Right kidney (tissue), 1 donor: ENCODE results near the gene MYCL.
"Not testable (repeated sequence)": the region's sequence is repeated elsewhere in the genome, so short reads cannot be mapped to it uniquely, and the experiment has no call there.

Source experiments
- DNase-seq: peaks from one replicate; pipeline ENCODE4 v3.0.0-alpha.2; 2016

Gene MYCL

DNA sequence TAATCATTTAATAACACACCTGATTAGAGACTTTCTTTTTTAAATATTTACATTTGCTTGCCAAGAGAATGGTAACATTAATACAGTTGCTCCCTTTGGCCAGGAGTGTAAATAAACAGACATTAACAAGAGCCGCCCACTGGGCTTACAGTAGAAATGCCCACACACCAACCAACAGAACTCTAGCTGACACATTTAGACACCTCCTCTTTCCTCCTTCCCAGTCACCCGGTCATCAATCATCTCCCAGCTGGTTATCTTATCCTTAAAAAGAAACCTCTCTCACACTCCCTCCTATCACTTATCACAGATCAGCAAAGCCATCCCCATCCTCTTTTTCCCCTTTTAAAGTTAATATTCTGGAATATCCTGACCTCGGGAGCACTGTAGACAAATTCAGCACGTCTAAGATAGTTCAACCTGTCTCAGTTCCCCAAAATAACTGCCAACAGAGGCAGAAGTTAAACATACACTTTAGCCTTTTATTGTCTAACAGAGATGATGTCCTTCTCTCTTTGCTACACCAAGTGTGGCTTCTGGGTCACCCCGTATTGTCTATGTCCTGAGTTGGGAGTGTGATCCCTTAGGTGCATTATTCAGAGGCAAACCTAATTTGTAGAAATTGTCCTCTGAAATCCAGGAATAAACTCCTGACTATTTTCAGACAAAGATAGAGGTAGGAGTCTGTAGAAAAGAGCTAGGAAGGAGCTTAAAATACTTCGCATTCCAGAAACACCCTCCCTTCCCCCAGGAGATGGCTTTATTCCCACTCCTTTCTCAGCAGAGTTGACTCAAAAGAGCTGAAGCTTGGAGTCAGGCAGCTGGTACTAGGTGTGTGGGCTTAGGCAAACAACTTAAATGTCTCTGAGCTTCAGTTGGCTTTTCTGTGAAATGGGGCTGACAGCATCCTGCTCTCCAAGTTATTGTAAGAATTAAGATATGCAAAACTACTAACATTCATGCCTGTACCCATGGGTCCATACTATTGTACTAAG is 8.8 kb downstream of the MYCL start:
- peak; percentile 54 for DNase-seq

DNA sequence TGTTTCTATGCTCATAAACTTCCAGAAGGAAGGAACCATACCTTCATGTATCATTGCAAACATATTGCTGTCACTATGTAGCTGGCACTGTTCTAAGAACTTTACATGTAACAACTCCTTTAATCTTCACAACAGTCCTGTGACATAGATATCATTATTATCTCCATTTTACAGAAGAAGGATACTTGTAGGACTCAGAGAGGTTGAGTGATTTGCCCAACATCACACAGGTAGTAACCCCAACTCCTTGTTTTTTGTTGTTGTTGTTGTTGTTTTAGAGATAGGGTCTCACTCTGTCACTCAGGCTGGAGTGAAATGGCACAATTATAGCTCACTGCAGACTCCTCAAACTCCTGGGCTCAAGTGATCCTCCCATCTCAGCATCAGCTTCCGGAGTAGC is 10.8 kb downstream of the MYCL start:
- no peak for DNase-seq

DNA sequence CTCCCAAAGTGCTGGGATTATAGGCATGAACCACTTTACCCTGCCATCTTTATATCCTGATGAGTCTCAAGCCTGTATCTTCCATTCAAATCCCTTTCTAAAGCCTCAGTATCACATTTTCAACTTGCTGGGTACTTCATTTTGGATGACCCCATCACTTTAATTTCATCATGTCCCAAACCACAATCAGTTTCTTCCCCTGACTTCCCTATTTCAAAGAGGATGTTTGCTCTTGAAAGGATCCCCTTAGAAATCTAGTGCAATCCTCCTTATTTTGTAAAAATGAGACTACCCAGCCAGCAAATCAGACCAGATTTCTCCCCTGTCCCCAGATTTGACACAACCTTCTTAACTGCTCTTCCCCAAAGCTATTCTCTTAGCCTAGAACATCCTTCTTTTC is 11.4 kb downstream of the MYCL start:
- no peak for DNase-seq

DNA sequence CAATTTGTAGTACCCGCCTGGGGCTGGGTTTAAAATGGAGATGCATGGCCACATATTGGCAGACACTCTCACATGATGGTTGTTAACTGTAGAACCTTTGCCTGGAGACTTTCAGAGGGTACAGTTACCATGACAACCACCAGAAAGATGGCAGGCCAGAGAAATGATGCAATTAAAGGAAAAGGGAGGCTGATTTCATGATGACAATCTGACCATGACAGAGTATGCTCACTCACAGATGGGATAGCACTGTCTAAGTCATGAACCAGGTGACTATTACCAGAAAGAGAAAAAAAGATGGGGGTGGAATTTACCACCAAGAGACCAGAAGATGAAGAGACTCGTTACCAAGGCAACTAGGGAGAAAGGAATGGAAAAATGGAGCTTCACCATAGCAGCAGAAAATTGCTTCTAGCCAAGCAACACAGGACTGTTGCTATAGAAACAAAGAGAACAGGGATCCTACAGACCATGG is 14.9 kb downstream of the MYCL start:
- no peak for DNase-seq

DNA sequence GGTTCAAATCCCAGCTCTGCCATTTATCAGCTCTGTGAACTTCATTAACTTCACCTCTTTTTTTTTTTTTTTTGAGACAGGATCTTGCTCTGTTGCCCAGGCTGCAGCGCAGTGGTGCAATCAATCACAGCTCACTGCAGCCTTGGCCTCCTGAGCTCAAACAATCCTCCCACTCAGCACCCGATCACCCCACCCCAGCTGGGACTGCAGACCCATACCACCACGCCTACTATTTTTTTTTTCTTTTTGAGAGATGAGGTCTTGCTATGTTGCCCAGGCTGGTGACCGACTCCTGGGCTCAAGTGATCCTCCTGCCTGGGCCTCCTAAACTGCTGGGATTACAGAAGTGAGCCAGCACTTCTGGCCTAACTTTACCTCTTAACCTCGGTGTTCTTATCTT is 16.2 kb downstream of the MYCL start:
- DNase-seq, result no peak

DNA sequence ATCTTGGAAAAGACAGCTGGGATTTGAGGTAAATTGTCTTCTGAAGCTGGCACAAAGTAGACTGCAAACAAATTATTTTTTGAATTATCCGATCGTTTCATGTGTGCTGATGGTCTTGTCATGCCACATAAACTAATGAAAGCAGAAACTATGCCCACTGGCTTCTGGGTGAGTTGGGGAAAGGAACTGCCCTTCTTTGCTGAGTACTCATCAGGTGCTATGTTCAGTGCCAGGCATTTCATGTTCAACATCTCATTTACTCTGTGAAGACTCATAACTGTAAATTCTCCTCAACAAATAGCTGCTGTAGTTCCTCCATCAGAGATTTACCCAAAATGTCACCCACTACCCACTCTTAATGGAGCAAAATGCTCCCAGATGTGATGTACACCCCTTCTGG is 19.6 kb downstream of the MYCL start:
- DNase-seq, result no peak

DNA sequence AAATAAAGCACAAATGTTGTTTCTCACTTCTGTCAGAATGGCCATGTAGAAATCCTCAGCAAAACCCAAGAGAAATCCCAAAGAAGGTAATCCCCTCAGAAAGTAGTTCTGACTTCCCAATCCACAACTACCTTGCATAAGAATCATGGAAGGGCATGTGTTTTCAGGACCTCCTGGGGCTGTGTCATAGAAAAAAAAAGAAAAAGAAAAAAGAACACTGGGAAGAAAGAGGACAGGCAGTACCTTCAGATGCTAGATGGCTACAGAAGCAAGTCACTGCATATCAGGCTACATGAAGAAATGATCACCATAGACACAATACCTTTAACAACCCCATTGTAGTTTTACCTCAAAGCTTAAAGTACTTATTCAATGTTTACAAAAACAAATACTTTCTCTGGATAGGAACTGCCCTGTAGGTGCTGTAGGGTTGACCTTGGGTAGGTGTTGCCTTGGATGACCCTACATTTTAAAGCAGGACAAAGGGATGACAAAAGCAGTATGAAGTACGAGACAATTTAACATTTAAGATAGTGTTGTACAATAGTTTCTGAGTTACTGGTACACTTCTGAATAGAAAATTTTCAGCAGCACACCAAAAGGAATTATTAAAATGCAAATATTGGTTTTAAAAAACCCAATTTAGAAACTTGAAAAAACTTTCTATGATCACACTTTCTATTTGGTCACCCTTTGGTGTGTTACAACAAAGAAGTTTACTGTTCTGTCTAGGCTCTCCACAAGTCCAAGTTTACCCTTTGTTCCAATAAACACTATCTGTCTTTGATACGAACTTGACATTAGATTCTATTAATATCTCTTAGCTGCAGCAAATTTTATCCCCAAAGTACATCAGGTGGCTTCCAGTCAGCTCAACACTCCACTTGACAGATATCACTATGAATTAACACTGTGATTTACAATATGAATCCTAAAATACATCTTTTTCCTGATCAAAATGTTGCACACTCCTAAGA is 23.4 kb downstream of the MYCL start:
- DNase-seq, result no peak

DNA sequence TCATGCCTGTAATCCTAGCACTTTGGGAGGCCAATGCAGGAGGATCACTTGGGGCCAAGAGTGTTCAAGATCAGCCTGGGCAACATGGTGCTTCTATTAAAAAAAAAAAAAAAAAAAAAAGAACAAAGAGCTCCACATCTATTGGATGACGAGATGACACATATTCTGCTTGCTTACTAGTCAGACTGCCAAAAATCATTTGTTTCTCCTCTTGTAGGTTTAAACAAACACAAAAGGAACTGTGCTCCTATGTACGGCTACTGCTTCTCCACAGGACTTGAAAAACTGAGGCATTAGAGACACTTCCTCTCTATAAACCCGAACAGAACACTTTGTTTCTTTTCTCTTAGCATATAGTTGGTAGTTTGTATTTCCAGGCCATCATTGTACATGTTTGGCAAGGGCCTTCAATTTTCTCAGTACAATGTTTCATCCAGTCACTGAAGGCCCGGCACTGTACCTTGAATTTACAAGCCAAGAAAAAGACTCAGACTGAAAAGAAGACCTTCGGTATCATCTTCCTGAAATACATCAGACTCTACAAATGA is 24.4 kb downstream of the MYCL start:
- DNase-seq, result no peak

DNA sequence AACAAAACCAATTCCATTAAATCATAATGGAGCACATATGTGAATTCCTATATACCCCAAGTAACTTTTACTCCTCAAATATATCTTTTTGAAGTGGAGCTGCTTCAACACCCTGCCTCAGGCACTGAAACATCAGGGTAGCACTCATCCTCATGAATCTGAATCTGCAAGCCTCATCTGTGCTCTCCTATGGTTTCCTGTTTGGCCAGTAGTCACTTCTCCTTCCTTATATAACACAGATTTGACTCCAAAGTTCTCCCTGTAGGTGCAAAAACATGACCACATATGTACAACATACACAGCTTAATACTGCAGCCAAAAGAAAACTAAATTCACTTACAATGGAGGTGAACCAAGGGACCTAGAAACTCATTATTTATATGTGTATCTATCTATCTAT is 25.6 kb downstream of the MYCL start:
- DNase-seq, result no peak

DNA sequence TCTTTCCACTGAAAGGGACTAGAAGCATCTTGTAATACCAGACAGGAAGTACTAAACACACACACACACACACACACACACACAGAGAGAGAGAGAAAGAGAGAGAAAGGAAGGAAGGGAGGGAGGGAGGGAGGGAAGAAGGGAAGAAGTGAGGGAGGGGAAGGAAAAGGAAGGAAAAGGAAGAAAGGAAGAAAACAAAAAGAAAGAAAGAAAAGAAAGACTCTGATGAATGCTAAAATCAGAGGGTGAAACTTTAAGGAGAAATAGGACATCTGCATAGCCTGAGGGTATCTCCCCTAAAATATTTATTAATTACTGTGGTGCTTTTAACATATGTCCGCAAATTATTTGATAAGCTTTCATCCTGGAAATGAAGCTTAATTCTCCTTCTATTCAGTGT is 29.0 kb downstream of the MYCL start:
- DNase-seq, result no peak

DNA sequence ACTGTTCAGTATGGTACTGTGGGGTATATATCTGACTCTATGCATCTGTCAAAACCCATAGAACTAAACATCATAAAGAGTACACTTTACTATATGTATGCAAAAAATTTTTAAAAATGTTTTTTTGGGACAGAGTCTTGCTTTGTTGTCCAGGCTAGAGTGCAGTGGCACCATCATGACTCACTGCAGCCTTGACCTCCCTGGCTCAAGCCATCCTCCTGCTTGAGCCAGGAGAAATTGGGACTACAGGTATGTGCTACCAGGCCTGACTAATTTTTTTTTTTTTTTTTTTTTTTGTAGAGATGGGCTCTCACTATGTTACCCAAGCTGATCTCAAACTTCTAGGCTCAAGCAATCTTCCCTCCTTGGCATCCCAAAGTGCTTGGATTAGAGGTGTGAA is 29.9 kb downstream of the MYCL start:
- no peak for DNase-seq

DNA sequence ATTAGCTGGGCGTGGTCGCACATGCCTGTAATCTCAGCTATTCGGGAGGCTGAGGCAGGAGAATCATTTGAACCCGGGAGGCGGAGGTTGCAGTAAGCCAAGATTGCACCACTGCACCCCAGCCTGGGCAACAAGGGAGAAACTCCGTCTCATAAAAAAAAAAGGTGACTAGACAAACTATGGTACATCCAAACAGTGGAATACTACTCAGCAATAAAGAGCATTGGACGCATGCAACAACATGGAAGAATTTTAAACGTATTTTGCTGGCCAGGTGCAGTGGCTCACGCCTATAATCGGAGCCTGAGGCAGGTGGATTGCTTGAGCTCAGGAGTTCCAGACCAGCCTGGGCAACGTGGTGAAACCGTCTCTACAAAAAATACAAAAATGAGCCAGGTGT is 30.7 kb downstream of the MYCL start:
- DNase-seq, result not testable (repeated sequence)

DNA sequence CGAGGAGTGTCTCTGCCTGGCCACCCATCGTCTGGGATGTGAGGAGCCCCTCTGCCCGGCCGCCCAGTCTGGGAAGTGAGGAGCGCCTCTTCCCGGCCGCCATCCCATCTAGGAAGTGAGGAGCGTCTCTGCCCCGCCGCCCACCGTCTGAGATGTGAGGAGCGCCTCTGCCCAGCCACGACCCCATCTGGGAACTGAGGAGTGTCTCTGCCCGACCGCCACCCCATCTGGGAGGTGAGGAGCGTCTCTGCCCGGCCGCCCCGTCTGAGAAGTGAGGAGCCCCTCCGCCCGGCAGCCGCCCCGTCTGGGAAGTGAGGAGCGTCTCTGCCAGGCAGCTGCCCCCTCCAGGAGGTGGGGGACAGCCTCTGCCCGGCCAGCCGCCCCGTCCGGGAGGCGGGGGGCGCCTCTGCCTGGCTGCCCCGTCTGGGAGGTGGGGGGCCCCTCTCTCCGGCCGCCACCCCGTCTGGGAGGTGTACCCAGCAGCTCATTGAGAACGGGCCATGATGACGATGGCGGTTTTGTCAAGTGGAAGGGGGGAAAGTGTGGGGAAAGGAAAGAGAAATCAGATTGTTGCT is 32.1 kb downstream of the MYCL start:
- not testable (repeated sequence) for DNase-seq

DNA sequence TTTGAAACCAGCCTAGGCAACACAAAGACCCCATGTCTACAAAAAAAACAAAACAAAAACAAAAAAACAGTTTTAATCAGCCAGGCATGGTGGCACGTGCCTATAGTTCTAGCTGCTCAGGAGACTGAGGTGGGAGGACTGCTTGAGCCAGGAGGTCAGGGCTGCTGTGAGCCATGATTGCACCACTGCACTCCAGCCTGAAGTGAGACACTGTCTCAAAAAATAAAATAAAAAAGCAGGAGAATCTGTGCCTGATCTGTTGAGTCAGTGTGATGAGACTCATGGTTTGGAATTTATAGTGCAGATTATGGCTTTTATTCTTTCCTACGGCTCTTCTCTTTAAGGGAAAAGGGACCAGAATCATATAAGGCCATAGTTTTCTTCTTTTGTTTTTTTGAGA is 35.0 kb downstream of the MYCL start:
- no peak for DNase-seq

DNA sequence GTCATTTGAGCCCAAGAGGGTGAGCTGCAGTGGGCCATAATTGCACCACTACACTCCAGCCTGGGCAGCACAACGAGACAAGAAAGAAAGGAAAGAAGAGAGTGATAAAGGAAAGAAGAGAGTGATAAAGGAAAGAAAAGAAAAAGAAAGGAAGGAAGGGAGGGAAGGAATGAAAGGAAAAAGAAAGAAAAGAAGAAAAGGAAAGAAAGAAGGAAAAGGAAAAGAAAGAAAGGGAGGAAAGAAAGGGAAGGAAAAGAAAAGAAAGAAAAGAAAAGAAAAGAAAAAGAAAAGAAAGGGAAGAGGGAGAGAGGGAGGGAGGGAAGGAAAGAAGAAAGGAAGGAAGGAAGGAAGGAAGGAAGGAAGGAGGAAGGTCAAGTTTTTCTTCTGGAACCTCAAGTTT is 36.0 kb downstream of the MYCL start:
- no peak for DNase-seq

DNA sequence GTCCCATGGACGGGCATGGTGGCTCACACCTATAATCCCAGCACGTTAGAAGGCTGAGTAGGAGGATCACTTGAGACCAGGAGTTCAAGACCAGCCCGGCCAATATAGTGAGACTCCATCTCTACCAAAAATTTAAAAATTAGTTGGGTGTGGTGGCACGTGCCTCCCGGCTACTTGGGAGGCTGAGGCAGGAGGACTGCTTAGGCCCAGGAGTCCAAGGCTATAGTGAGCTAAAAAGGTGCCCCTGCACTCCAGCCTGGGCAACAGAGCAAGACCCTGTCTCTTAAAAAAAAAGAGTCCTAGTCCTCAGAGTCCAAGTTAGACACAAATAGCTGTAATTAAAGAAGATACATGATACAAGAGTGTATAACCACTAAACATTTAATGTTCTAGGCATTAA is 38.5 kb downstream of the MYCL start:
- no peak for DNase-seq

DNA sequence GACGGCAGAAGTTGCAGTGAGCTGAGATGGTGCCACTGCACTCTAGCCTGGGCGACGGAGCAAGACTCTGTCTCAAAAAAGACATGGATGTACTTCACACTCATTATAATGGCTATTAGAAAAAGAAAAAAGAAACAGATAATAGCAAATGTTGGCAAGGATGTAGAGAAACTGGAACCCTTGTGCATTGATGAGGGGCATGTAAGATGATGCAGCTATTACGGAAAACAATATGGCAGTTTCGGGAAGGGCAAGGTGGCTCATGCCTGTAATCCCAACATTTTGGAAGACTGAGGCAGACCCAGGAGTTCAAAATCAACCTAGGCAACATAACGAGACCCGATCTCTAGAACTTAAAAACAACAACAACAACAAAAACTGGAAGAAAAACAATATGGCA is 40.7 kb downstream of the MYCL start:
- DNase-seq, result no peak

DNA sequence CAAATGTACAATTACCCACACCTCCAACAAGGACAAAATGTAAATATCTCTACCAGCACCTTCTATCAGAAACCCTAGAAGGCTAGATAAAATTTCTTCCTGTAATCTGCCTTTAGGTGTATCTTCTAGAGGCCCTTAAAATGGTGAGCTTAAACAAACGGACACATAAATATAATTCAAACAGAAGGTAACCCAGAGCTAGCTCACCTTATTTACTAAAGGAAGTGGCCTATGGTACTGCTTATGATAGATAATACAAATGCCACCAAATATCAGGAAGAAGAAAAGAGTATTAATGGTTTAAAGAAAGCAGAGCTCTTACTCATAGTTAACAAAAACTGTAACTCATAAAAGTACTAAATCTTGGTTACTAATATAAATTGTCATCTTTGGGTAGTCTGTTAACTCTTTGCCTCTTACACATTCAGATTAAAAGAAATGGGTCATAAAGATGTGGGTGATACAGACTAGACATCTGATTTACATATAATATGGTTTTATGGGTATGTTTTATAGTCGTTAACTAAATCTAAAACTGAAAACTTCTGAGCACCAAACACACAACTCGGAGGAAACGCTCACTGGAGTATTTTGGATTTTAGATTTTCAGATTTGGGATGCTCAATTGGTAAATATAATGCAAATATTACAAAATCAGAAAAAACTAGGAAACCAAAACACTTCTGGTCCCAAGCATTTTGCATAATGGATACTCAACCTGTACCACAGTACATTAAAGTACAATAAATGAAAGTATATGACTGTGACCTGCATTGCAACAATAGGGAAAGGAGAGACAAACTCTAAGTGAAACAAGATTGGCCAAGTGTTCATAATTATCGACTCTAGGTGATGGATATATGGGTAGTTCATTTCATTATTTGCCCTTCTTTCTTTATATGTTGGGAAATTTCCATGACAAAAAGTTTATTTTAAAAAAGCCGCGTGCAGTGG is 41.6 kb downstream of the MYCL start:
- DNase-seq, result no peak

DNA sequence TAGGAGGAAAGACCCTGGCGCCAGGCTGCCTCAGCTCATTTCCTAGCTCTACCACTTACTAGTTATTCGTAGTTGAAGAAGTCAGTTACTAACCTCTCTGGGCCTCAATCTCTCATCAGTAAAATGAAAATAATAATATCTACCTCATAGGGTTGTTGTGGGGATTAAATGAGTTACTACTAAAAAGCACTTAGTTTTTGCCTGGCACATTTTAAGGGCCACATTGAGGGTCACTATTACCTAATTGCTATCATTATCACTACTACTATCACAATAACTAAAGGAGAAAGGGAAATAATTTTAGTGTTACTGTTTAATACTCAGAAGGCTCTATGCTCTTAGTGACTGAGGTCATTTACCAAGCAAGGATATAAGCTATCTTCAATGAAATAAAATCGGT is 43.4 kb downstream of the MYCL start:
- DNase-seq, result no peak

DNA sequence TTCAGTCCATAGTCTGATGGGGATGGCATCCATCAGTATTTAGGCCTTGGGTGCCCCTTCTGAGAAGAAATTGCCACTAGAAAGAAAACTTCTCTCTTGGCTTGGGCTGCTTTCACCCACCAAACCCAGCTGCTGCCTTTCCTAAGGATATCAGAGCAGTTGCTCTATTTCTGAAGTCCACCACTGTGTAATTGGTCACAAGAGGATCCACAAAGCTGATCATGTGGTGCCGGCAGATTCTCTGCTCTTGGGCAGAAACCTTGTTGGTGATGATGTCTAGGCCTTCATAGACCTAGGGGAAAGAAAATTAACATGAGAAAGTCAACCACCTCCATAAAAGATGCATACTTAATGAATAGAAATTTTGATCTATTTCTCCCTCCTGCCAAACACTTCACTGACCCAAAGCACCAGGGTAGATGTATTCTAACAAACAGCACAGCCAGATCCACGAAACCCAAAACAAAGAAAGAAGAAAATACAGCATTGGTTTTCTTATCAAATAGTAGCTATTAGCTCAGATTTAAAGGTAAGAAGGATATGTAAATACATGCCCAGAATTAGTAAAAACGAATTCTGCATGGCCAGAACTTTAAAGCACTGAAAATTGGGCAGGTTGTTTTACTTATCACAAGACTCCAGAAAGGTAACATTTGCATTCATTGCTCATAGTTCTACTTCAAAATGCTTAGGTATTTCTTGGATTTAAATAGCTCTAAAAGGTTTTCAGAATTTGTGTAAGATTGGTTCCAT is 44.4 kb downstream of the MYCL start:
- DNase-seq, result no peak
